NCI-H2196 (cell line): ENCODE data around the gene AAMDC.
A peak's percentile ranks its signal among the peaks of the same experiment; 100 is the strongest.
"Not testable (repeated sequence)": the region's sequence is repeated elsewhere in the genome, so short reads cannot be mapped to it uniquely, and the experiment has no call there.

Source experiments
- DNase-seq: peaks from one replicate; lab custom pipeline; 2025; ENCODE audit not compliant: unreplicated experiment; lab: John Stamatoyannopoulos, UW

Gene AAMDC

GRCh38 chr11:77819921-77820564 lies 901 bp upstream of the AAMDC start:
- peak; percentile 55 for DNase-seq

- no peak for DNase-seq
Measured at GRCh38 chr11:77821349-77821851, 456 bp downstream of the AAMDC start.

GRCh38 chr11:77822126-77822525 lies 1.2 kb downstream of the AAMDC start:
- not testable (repeated sequence) for DNase-seq

DNA sequence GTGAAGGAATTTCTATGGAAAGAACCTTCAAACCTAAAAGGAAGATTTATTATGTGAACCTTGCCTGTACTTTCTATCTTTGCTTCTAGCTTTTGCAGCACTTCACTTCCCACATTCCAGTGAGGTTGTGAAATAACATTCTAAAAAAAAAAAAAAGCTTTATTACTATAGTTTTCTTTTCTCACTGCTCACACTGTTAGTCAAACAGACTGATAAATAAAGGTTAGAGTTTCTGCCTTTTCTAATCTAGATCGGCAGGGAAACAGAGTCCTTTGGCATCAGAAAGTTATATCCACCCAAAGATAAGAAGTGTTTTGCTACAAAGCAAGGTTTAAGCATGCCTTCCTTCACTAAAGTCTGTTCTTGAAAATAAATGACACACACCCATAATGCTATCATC lies 2.8 kb downstream of the AAMDC start:
- no peak for DNase-seq

DNA sequence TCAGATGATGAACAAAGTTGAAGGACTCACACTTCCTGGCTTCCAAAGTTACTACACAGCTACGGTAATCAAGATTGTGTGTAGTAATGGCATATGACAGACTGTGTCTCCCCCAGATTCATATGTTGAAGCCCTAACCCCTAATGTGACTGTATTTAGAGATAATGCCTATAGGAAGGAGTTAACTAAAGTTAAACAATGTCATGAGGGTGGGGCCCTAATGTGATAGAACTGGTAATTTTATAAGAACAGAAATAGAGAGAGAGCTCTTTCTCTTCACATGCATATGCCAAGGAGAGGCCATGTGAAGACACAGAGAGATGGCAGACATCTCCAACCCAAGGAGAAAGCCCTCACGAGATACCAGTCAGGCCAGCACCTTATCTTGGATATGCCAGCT lies 8.0 kb downstream of the AAMDC start:
- no peak for DNase-seq

DNA sequence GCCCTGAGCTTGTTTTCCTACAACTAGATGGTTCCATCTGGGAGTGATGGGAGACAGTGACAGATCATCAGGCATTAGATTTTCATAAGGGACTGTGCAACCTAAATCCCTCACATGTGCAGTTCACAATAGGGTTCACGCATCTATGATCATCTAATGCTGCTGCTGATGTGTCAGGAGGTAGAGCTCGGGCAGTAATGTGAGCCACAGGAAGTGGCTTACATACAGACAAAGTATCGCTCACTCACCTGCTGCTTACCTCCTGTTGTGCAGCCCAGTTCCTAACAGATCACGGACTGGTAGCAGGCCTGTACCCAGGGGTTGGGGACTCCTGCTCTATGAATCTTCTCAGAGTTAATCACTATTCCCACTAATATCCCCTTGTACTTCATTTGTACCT lies 12.4 kb downstream of the AAMDC start:
- no peak for DNase-seq

DNA sequence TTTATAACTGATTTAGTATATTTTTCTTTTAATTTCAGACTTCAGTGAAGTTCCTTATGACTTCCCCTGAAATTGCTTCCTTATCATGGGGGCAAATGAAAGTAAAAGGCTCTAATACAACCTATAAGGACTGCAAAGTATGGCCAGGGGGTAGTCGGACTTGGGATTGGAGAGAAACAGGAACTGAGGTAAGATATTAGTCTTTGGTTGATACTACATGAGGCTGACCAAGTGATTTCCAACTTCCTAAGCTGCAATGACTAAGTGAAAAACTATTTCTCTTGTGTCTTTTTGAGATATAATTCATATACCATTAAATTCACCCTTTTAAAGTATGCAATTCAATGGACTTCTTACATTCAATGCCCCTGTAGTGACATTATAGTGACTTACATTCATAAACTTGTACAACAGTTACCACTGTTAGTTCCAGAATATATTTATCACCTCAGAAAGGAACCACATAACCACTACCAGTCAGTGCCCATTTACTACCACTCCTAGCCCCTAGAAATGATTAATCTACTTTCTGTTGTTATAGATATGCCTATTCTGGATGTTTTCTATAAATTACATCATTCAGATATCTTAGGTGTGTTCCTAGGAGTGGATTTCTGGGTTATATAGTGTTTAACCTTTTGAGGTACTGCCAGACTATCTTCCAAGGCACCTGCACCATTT lies 21.6 kb downstream of the AAMDC start:
- DNase-seq: no peak

DNA sequence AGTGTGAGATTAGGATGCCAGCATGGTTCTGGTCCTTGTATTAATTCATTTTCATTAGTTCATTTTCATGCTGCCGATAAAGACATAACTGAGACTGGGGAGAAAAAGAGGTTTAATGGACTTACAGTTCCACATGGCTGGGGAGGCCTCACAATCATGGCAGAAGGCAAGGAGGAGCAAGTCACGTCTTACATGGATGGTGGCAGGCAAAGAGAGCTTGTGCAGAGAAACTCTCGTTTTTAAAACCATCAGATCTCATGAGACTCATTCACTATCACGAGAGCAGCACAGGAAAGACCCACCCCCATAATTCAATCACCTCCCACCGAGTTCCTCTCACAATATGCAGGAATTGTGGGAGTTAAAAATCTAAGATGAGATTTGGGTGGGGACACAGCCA lies 22.8 kb downstream of the AAMDC start:
- not testable (repeated sequence) for DNase-seq

GRCh38 chr11:77851503-77851902 lies 30.6 kb downstream of the AAMDC start:
- no peak for DNase-seq

DNA sequence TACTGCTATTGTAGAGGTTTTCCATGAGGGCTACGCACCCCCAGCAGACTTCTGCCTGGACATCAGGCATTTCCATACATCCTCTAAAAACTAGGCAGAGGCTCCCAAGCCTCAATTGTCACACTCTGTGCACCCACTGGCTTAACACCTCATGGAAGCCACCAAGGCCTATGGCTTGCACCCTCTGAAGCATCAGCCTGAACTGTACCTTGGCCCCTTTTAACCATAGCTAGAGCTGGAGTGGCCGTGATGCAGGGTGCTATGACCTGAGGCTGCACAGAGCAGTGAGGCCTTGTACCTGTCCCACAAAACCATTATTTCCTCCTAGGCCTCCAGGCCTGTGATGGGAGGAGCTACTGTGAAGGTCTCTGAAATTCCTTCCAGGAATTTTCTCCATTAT lies 33.9 kb downstream of the AAMDC start:
- DNase-seq: no peak

DNA sequence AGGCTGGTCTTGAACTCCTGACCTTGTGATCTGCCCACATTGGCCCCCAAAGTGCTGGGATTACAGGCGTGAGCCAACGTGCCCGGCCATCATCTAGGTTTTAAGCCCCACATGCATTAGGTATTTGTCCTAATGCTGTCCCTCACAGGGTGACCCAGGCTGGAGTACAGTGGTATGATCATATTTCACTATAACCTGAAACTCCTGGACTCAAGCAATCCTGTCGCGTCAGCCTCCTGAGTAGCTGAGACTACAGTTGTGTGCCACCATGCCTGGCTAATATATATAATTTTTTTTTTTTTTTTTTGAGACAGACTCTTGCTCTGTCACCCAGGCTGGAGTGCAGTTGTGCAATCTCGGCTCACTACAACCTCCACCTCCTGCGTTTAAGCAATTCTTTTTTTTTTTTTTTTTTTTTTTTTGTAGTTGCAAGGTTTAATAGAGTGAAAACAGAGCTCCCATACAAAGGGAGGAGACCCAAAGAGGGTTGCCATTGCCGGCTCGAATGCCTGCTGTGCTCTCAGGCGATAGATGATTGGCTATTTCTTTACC lies 37.0 kb downstream of the AAMDC start:
- DNase-seq: not testable (repeated sequence)

GRCh38 chr11:77861444-77861843 lies 40.5 kb downstream of the AAMDC start:
- not testable (repeated sequence) for DNase-seq

- DNase-seq: no peak
Measured at GRCh38 chr11:77865805-77866204, 44.9 kb downstream of the AAMDC start.

DNA sequence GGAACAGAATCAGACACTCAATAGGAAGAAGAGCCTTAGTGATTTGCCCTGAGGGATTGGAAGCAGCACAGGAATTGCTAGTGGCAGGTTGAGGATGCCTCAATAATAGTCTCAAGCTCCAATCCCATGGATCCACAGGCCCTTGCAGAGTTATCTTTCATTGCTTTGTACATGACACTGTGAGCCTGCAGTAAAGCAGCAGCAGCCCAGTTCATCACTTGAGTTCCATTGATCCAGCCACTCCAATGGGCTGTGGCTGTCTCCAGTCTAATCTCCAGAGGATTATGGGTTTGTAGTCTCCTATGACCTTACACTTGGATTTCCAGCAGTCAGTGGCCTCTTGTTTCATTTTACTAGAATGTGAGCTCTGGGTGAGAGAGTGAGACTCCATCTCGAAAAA lies 45.4 kb downstream of the AAMDC start:
- no peak for DNase-seq

GRCh38 chr11:77868744-77869143 lies 47.8 kb downstream of the AAMDC start:
- no peak for DNase-seq

DNA sequence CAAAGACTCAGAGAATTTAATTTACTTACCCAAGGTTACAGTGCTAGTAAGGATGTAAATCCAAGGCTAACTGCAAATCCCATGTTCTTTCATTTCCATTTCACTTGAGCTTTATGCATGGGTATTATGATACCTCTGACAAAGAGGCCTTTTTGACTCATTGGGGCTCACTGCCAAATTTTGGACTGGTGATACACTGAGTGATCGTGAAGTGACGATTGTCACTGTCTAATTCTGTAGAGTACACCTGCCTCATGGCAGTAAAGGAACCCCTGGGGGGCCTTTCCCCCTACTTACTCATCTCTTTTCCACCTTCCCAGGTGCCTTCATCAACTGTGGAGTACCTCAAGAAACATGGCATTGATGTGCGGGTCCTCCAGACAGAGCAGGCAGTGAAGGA lies 50.9 kb downstream of the AAMDC start:
- DNase-seq: no peak

DNA sequence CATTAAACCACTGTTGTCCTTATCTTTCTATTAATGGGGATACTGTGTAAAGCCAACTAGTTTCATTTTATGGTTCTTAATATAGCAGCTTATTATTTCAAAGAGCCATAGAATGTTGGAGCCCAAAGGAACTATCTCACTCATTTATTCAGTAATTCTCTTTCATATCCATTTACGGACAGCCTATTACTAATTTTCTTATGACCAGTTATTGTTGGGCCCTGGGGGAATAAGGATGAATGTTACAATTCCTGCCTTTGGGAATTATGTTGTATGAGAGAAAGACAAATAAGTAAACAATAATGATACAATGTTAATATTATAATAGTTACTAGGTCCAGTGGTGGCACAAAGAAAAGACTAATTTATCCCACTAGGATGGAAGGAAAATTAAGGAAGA lies 52.4 kb downstream of the AAMDC start:
- no peak for DNase-seq

DNA sequence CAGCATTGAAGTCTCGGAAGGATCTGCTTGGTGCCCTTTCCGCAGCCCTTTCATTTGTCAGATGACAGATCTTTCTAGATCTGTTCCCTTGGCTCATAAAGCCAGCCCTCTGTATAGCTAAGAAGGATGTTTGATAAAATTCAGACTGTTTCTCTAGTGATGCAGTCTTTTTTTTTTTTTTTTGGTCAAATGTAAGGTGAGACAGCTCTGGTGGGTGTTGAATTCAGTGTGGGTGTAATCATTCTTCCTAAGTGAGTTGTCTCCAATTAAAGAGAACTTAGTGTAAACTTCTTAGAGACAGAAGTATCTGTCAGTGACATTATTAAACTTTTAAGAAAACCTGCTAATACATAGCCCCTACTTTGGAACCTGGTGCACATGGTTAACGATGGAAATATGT lies 53.3 kb downstream of the AAMDC start:
- no peak for DNase-seq

- DNase-seq: no peak
Measured at GRCh38 chr11:77876045-77876444, 55.1 kb downstream of the AAMDC start.

DNA sequence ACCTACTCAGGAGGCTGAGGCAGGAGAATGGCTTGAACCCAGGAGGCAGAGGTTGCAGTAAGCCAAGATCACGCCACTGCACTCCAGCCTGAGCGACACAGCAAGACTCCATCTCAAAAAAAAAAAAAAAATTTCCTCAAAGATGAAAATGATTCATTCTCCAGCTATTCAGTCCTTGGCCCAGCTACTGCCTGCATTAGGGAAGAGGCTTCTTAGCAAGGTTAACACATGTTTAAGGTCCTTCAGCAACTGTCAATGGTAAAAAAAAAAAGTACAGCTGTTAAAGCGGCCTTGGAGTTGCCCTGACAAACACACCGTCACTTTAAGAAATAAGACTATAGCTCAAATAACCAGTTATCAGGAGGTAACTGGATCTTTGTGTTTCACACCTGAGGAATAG lies 57.3 kb downstream of the AAMDC start:
- not testable (repeated sequence) for DNase-seq

- peak; percentile 7 for DNase-seq
Measured at GRCh38 chr11:77879218-77879617, 58.3 kb downstream of the AAMDC start.

DNA sequence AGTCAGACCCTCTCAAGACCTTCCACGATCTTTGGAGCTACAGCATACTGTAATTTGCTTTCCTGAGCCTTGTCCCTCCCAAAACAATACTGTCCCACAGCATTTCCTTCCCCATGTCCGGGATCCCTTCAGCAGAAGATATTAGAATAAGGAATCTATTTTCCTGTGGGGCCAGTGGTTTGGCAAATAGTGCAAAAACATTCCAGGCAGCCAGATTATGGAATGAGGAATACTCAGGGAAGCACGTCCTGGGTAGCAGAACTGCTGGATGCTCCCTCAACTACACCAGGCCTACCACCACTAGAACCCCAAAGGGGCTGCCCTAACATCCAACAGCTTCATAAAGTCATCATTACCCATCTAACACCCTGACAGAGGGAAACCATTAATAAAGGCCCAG lies 61.5 kb downstream of the AAMDC start:
- DNase-seq: no peak
